GM21381 (cell line): ENCODE results near the gene WDPCP.

Experiments
- ATAC-seq: cut with Tn5 transposase; IDR thresholded peaks from one replicate; pipeline ENCODE4 v1.9.1; 2021; ENCODE audit warnings: mild to moderate bottlenecking, moderate library complexity; ENCODE audit not compliant: unreplicated experiment

The WDPCP gene

GRCh38 chr2:63545023-63545422 lies 43.3 kb downstream of the WDPCP start:
- no peak for ATAC-seq

GRCh38 chr2:63544017-63544627 lies 44.2 kb downstream of the WDPCP start:
- ATAC-seq, result no peak

GRCh38 chr2:63539416-63540162 lies 48.7 kb downstream of the WDPCP start:
- no peak for ATAC-seq

GRCh38 chr2:63538390-63538789 lies 49.9 kb downstream of the WDPCP start:
- no peak for ATAC-seq

GRCh38 chr2:63537306-63537705 lies 51.0 kb downstream of the WDPCP start:
- no peak for ATAC-seq

GRCh38 chr2:63530704-63531279 lies 57.5 kb downstream of the WDPCP start:
- ATAC-seq, result no peak

GRCh38 chr2:63525905-63526304 lies 62.4 kb downstream of the WDPCP start:
- no peak for ATAC-seq

GRCh38 chr2:63522950-63523349 lies 65.3 kb downstream of the WDPCP start:
- no peak for ATAC-seq

- no peak for ATAC-seq
These were observed 67.5 kb downstream of the WDPCP start for GRCh38 chr2:63520793-63521192.

GRCh38 chr2:63514781-63515180 lies 73.5 kb downstream of the WDPCP start:
- no peak for ATAC-seq

GRCh38 chr2:63514237-63514716 lies 74.0 kb downstream of the WDPCP start:
- no peak for ATAC-seq

- ATAC-seq, result no peak
These were observed 82.0 kb downstream of the WDPCP start for GRCh38 chr2:63506320-63506719.

GRCh38 chr2:63503818-63504217 lies 84.5 kb downstream of the WDPCP start:
- no peak for ATAC-seq

GRCh38 chr2:63500398-63500797 lies 87.9 kb downstream of the WDPCP start:
- ATAC-seq, result no peak

GRCh38 chr2:63497576-63497975 lies 90.7 kb downstream of the WDPCP start:
- no peak for ATAC-seq

- no peak for ATAC-seq
These were observed 93.3 kb downstream of the WDPCP start for GRCh38 chr2:63494968-63495367.

GRCh38 chr2:63494100-63494499 lies 94.2 kb downstream of the WDPCP start:
- ATAC-seq, result no peak

- no peak for ATAC-seq
These were observed 100.1 kb downstream of the WDPCP start for GRCh38 chr2:63488118-63488713.

GRCh38 chr2:63486861-63487290 lies 101.4 kb downstream of the WDPCP start:
- no peak for ATAC-seq

- no peak for ATAC-seq
These were observed 103.4 kb downstream of the WDPCP start for GRCh38 chr2:63484901-63485300.

- ATAC-seq, result no peak
These were observed 103.8 kb downstream of the WDPCP start for GRCh38 chr2:63484481-63484880.

- ATAC-seq, result no peak
These were observed 110.6 kb downstream of the WDPCP start for GRCh38 chr2:63477686-63478085.
